ENCODE results near the gene RBBP7. TPM values are rescaled to one million over a fixed set of nuclear protein-coding genes. Genes with fewer than 3 reads are reported as not detected.

The RBBP7 gene
- total RNA-seq, 1 experiment from 2014 or later, result 146 TPM

DNA sequence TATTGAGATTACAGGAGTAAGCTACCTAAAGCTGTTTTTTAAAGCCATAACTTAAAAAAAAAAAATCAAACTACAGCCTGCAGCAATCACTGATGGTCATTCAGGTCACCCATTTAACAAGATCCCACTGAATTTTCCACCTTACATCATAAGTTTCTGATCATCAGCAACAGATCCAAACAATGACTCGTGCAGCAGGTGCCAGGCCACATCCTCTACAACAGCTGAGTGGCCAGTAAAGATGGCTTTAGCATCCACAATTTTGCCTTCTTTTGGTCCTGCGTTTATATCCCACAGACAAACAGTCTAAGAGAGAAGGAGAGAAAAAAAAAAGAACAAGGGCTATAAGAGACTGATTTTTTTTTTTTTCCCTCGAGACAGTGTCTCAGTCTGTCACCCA lies 16.6 kb downstream of the RBBP7 start:
- Histone ChIP-seq H3K79me2 (ENCODE audit: insufficient read depth, low read length) (peaks cover 72% of the 10 kb centered on the region), H3K4me3 (replicated peaks in 1 of 2; ENCODE audit: low read depth in 1 of 2, low read length in 2 of 2) (no peak overlapping the region), H3K27me3 (ENCODE audit: insufficient read depth, low read length) (no peaks in the 10 kb centered on the region), H2AFZ (ENCODE audit: low read depth, low read length, poor library complexity, severe bottlenecking) (no peak overlapping the region), H3K4me2 (ENCODE audit: low read length) (no peak overlapping the region), H3K27ac (ENCODE audit: low read depth, low read length) (no peak overlapping the region), H3K9ac (ENCODE audit: low read length) (no peak overlapping the region), H3K36me3 (ENCODE audit: control insufficient read depth in 1 of 2, insufficient read depth in 2 of 2, low read length in 2 of 2) (peaks cover 22 to 31% of the 10 kb centered on the region in 2 experiments), H4K20me1 (ENCODE audit: insufficient read depth) (no peaks in the 10 kb centered on the region), H3K9me2 (ENCODE audit: insufficient read depth) (no peaks in the 10 kb centered on the region), H3K4me1 (ENCODE audit: control insufficient read depth in 1 of 2, insufficient read depth in 2 of 2, low read length in 2 of 2) (peaks cover 0 to 13% of the 10 kb centered on the region in 2 experiments; a peak in 1 of 4 replicates), H3K9me3 (ENCODE audit: control insufficient read depth in 1 of 2, insufficient read depth in 1 of 2, low read depth in 1 of 2, low read length in 2 of 2) (no peaks in the 10 kb centered on the region)
- DNase-seq (ENCODE audit: low read depth, low spot score) (no peak), ATAC-seq (no peak)
- intact Hi-C loops (cut with micrococcal nuclease), result no loop called here
- no TSS peak for BruUV-seq (replicated peaks)
- no peak for TF ChIP-seq ZNF274 (IDR thresholded peaks at IDR 0.05; ENCODE audit: low read depth, low read length)
- TF ChIP-seq, protein P1, sequence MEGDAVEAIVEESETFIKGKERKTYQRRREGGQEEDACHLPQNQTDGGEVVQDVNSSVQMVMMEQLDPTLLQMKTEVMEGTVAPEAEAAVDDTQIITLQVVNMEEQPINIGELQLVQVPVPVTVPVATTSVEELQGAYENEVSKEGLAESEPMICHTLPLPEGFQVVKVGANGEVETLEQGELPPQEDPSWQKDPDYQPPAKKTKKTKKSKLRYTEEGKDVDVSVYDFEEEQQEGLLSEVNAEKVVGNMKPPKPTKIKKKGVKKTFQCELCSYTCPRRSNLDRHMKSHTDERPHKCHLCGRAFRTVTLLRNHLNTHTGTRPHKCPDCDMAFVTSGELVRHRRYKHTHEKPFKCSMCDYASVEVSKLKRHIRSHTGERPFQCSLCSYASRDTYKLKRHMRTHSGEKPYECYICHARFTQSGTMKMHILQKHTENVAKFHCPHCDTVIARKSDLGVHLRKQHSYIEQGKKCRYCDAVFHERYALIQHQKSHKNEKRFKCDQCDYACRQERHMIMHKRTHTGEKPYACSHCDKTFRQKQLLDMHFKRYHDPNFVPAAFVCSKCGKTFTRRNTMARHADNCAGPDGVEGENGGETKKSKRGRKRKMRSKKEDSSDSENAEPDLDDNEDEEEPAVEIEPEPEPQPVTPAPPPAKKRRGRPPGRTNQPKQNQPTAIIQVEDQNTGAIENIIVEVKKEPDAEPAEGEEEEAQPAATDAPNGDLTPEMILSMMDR (IDR thresholded peaks at IDR 0.05 in 2 of 3, conservative IDR thresholded peaks at IDR 0.05 in 1 of 3; ENCODE audit: borderline replicate concordance in 1 of 3, insufficient read depth in 1 of 3, low read depth in 2 of 3, low read length in 2 of 3), result no peak
- TF ChIP-seq FOSL1 (IDR thresholded peaks at IDR 0.05; ENCODE audit: low read depth), result no peak
- TF ChIP-seq TCF7L2 (IDR thresholded peaks at IDR 0.05; ENCODE audit: borderline replicate concordance, extremely low read depth, insufficient read depth, insufficient read length), result no peak
- no peak for TF ChIP-seq CEBPB (IDR thresholded peaks at IDR 0.05; ENCODE audit: low read depth)
- TF ChIP-seq CBX3 (IDR thresholded peaks at IDR 0.05; ENCODE audit: low read depth), result no peak
- TF ChIP-seq EZH2 (IDR thresholded peaks at IDR 0.05), result no peak
- TF ChIP-seq RAD21 (IDR thresholded peaks at IDR 0.05; ENCODE audit: low read depth), result no peak
- TF ChIP-seq POLR2AphosphoS5 (IDR thresholded peaks at IDR 0.05; ENCODE audit: low read depth, low read length), result no peak
- RAD21 ChIA-PET (ENCODE audit: low non-redundant PET in 1 of 2, low total read pairs in 2 of 2, uncharacterized antibody in 2 of 2, unreplicated experiment in 2 of 2), result no interaction called here
- POLR2A ChIA-PET, result no interaction called here
- CTCF ChIA-PET, result no interaction called here

All from HCT116 (cell line).